Measurements from ENCODE around the gene NRDC.

GRCh38 chr1:51755437-51755836 lies 123.1 kb downstream of the NRDC start:
- TF ChIP-seq, protein P1, sequence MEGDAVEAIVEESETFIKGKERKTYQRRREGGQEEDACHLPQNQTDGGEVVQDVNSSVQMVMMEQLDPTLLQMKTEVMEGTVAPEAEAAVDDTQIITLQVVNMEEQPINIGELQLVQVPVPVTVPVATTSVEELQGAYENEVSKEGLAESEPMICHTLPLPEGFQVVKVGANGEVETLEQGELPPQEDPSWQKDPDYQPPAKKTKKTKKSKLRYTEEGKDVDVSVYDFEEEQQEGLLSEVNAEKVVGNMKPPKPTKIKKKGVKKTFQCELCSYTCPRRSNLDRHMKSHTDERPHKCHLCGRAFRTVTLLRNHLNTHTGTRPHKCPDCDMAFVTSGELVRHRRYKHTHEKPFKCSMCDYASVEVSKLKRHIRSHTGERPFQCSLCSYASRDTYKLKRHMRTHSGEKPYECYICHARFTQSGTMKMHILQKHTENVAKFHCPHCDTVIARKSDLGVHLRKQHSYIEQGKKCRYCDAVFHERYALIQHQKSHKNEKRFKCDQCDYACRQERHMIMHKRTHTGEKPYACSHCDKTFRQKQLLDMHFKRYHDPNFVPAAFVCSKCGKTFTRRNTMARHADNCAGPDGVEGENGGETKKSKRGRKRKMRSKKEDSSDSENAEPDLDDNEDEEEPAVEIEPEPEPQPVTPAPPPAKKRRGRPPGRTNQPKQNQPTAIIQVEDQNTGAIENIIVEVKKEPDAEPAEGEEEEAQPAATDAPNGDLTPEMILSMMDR (IDR thresholded peaks at IDR 0.05): no peak
- TF ChIP-seq POLR2A (IDR thresholded peaks at IDR 0.05) (no peak), EP300 (IDR thresholded peaks at IDR 0.05) (no peak)
